K562 (cell line): ENCODE data around the gene HERPUD2. TPM values are rescaled to one million over a fixed set of nuclear protein-coding genes. Genes with fewer than 3 reads are reported as not detected.
A peak's percentile ranks its signal among the peaks of the same experiment; 100 is the strongest.

Experiments
- ATF1 ChIP-seq, 2 experiments: fragments of 450-650 bp in 1 of 2; IDR thresholded peaks; 2 replicates each; pipeline ENCODE4 v1.6.1; 2016; ENCODE audit warnings: missing compliant biosample characterization in 1 of 2, missing genetic modification characterization in 1 of 2
- CEBPG ChIP-seq, 3 experiments: fragments of 200-800 bp in 1 of 3; sonication (Bioruptor generic) in 1 of 3; sonication (generic) in 1 of 3; formaldehyde crosslinking in 1 of 3; IDR thresholded peaks in 2 of 3; conservative IDR thresholded peaks in 1 of 3; 2 replicates each; pipeline versions ENCODE4 v1.6.1 to v1.8.0; 2016 to 2022; ENCODE audit warnings: missing compliant biosample characterization in 2 of 3, missing genetic modification characterization in 2 of 3, mild to moderate bottlenecking in 1 of 3, missing genetic modification reagents in 1 of 3
- DNMT1 ChIP-seq: fragments of 450-650 bp; IDR thresholded peaks from 2 replicates; pipeline ENCODE4 v1.6.1; 2016; ENCODE audit warnings: antibody characterized with exemption, mild to moderate bottlenecking
- ELF1 ChIP-seq: fragments of 200-800 bp; sonication (Bioruptor generic); IDR thresholded peaks from 2 replicates; pipeline ENCODE4 v1.6.1; 2016; ENCODE audit warnings: missing genetic modification characterization, missing compliant biosample characterization
- FOXK2 ChIP-seq, 2 experiments: fragments of 450-650 bp; IDR thresholded peaks in 1 of 2; conservative IDR thresholded peaks in 1 of 2; 2 replicates each; pipeline ENCODE4 v1.6.1; 2016; ENCODE audit warnings: low read depth in 2 of 2, mild to moderate bottlenecking in 1 of 2
- HMGN3 ChIP-seq: IDR thresholded peaks from 2 replicates; pipeline ENCODE4 v1.6.1; 2011; ENCODE audit warnings: borderline replicate concordance, low read depth, mild to moderate bottlenecking, mixed read lengths, low read length; ENCODE audit not compliant: insufficient read length; ENCODE audit errors: extremely low read depth
- JUN ChIP-seq, 2 experiments: sonication (generic) in 1 of 2; formaldehyde crosslinking in 1 of 2; IDR thresholded peaks; 2 replicates each; pipeline versions ENCODE4 v1.6.1 to v1.8.0; 2012 to 2022; ENCODE audit warnings: borderline replicate concordance in 2 of 2, mild to moderate bottlenecking in 2 of 2, improper control_type of control experiment in 1 of 2, low read depth in 1 of 2, low read length in 1 of 2, missing genetic modification reagents in 1 of 2
- NR2C2 ChIP-seq, 2 experiments: fragments of 200-800 bp in 1 of 2; sonication (Bioruptor generic) in 1 of 2; sonication (generic) in 1 of 2; formaldehyde crosslinking in 1 of 2; IDR thresholded peaks; 2 replicates each; pipeline versions ENCODE4 v1.6.1 to v1.8.0; 2016 to 2022; ENCODE audit warnings: mild to moderate bottlenecking in 1 of 2, missing compliant biosample characterization in 1 of 2, missing genetic modification characterization in 1 of 2, missing genetic modification reagents in 1 of 2
- PML ChIP-seq: IDR thresholded peaks from 2 replicates; pipeline ENCODE4 v1.6.1; 2012; ENCODE audit warnings: low read length, inconsistent platforms
- POLR2A ChIP-seq: fragments of 450-650 bp; conservative IDR thresholded peaks from 2 replicates; pipeline ENCODE4 v1.6.1; 2016
- RBFOX2 ChIP-seq: fragments of 200-400 bp; formaldehyde crosslinking; IDR thresholded peaks from 2 replicates; pipeline ENCODE4 v1.6.1; 2017; ENCODE audit warnings: low read depth, mild to moderate bottlenecking, low read length, moderate library complexity
- SP1 ChIP-seq: sonication (generic); formaldehyde crosslinking; IDR thresholded peaks from 2 replicates; pipeline ENCODE4 v1.8.1; 2022; ENCODE audit warnings: mild to moderate bottlenecking, missing genetic modification reagents
- TEAD2 ChIP-seq: fragments of 450-650 bp; IDR thresholded peaks from 2 replicates; pipeline ENCODE4 v1.6.1; 2016; ENCODE audit warnings: missing genetic modification characterization, control low read depth, missing compliant biosample characterization
- TFAP4 ChIP-seq: sonication (generic); formaldehyde crosslinking; IDR thresholded peaks from 2 replicates; pipeline ENCODE4 v1.8.0; 2022; ENCODE audit warnings: missing genetic modification reagents, mild to moderate bottlenecking, moderate library complexity, borderline replicate concordance
- U2AF1 ChIP-seq: fragments of 200-400 bp; formaldehyde crosslinking; optimal IDR thresholded peaks from 2 replicates; pipeline ENCODE3; 2017; ENCODE audit warnings: mild to moderate bottlenecking, low read depth, low read length, moderate library complexity
- ZBTB11 ChIP-seq, 3 experiments: fragments of 200-800 bp in 1 of 3; fragments of 250-450 bp in 1 of 3; fragments of 450-650 bp in 1 of 3; sonication (Bioruptor Pico) in 1 of 3; sonication (Bioruptor generic) in 1 of 3; formaldehyde crosslinking in 1 of 3; IDR thresholded peaks; 2 replicates each; pipeline versions ENCODE4 v1.6.1 to v1.8.0; 2016 to 2022; ENCODE audit warnings: mild to moderate bottlenecking in 2 of 3, missing genetic modification characterization in 2 of 3, missing compliant biosample characterization in 1 of 3, moderate library complexity in 1 of 3
- ZFP91 ChIP-seq: sonication (generic); formaldehyde crosslinking; IDR thresholded peaks from 2 replicates; pipeline ENCODE4 v1.8.0; 2022; ENCODE audit warnings: mild to moderate bottlenecking, missing genetic modification reagents
- ZNF717 ChIP-seq: fragments of 250-450 bp; sonication (Bioruptor Pico); IDR thresholded peaks from 2 replicates; pipeline ENCODE4 v1.5.0; 2021
- polyA plus RNA-seq, 8 experiments: library from polyadenylated mRNA; depleted of rRNA in 4 of 8; stranded (reverse) in 5 of 8; unstranded in 3 of 8; fragments of >200 nt; fragmentation: Nextera tagmentation in 2 of 8; fragmentation: Illumina TruSeq in 1 of 8; extraction: Ambion mirVana in 2 of 8; extraction: Trizol in 1 of 8; gene quantifications; 2 replicates each; pipeline versions ENCODE4 v1.2.1 to v1.2.3, GENCODE V29; 2011 to 2014; ENCODE audit warnings: inconsistent platforms in 1 of 8, missing spikeins in 1 of 8
- total RNA-seq, 7 experiments: library from RNA; depleted of rRNA in 6 of 7; stranded (reverse); fragments of >200 nt in 6 of 7; fragmentation: Illumina TruSeq in 2 of 7; extraction: Trizol in 2 of 7; gene quantifications; 2 replicates each; pipeline versions ENCODE4 v1.2.1 to v1.2.3, GENCODE V29; 2011 to 2021; ENCODE audit warnings: low replicate concordance in 1 of 7

HERPUD2 gene
- total and polyA plus RNA-seq, 9 of the 15 experiments (the other 6 are each of a cell fraction or from before 2014, with no cell fraction given) = 4.1 to 28.5 (median 12.3) TPM

GRCh38 chr7:35694784-35695472 lies at the start of gene HERPUD2 (continued):
- 0 out of 2 replicates have a peak, but pooled peaks have one; percentile 28 for TF ChIP-seq JUN (IDR thresholded peaks at IDR 0.05; ENCODE audit: borderline replicate concordance, low read depth, low read length)
- peak; percentile 57; the same call in 1 of the 2 replicates for TF ChIP-seq JUN (CRISPR knock-in tag; IDR thresholded peaks at IDR 0.05; ENCODE audit: borderline replicate concordance)
- TF ChIP-seq NR2C2 (CRISPR knock-in tag; IDR thresholded peaks at IDR 0.05) = peak; percentile 72; the same call in 1 of the 2 replicates
- TF ChIP-seq NR2C2 (tag; IDR thresholded peaks at IDR 0.05) = peak; percentile 84
- TF ChIP-seq HMGN3 = peak; percentile 91
- peak; percentile 94 for TF ChIP-seq RBFOX2
- 0 out of 2 replicates have a peak, but pooled peaks have one; percentile 8 for TF ChIP-seq ZNF717 (CRISPR knock-in tag)
- peak; percentile 91 for TF ChIP-seq SP1 (CRISPR knock-in tag)
- peak; percentile 84 for TF ChIP-seq ZFP91 (CRISPR knock-in tag)
- no peak for TF ChIP-seq TEAD2 (tag)
- peak; percentile 58 for TF ChIP-seq PML
- peak; percentile 91 for TF ChIP-seq POLR2A
- TF ChIP-seq U2AF1 = peak; percentile 85
- TF ChIP-seq FOXK2 (conservative IDR thresholded peaks at IDR 0.05 in 1 of 2, IDR thresholded peaks at IDR 0.05 in 1 of 2; ENCODE audit: low read depth in 2 of 2) = peak; percentile 89 to 91
- TF ChIP-seq DNMT1 = no peak
- peak; percentile 92 for TF ChIP-seq CEBPG (CRISPR knock-in tag; IDR thresholded peaks at IDR 0.05)
- TF ChIP-seq CEBPG (tag; conservative IDR thresholded peaks at IDR 0.05 in 1 of 2, IDR thresholded peaks at IDR 0.05 in 1 of 2) = peak; percentile 88 to 93
- peak in 2 of 3 experiments; percentile 52 to 89; a peak in 5 of 6 replicates for TF ChIP-seq ZBTB11 (CRISPR knock-in tag; IDR thresholded peaks at IDR 0.05)
- TF ChIP-seq ELF1 (tag) = peak; percentile 84
- peak; percentile 85 for TF ChIP-seq TFAP4
- TF ChIP-seq ATF1 (CRISPR knock-in tag; IDR thresholded peaks at IDR 0.05) = peak; percentile 67
- TF ChIP-seq ATF1 (tag; IDR thresholded peaks at IDR 0.05) = peak; percentile 96
